ENCODE measurements around the gene FAM229A.

GRCh38 chr1:32311709-32312393 lies 50.4 kb downstream of the FAM229A start:
- TF ChIP-seq, protein P1, sequence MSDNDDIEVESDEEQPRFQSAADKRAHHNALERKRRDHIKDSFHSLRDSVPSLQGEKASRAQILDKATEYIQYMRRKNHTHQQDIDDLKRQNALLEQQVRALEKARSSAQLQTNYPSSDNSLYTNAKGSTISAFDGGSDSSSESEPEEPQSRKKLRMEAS (IDR thresholded peaks at IDR 0.05) = no peak
- TF ChIP-seq, protein P2, sequence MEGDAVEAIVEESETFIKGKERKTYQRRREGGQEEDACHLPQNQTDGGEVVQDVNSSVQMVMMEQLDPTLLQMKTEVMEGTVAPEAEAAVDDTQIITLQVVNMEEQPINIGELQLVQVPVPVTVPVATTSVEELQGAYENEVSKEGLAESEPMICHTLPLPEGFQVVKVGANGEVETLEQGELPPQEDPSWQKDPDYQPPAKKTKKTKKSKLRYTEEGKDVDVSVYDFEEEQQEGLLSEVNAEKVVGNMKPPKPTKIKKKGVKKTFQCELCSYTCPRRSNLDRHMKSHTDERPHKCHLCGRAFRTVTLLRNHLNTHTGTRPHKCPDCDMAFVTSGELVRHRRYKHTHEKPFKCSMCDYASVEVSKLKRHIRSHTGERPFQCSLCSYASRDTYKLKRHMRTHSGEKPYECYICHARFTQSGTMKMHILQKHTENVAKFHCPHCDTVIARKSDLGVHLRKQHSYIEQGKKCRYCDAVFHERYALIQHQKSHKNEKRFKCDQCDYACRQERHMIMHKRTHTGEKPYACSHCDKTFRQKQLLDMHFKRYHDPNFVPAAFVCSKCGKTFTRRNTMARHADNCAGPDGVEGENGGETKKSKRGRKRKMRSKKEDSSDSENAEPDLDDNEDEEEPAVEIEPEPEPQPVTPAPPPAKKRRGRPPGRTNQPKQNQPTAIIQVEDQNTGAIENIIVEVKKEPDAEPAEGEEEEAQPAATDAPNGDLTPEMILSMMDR (IDR thresholded peaks at IDR 0.05; ENCODE audit: low read depth, low read length, missing input control) = no peak
